Fibroblast of lung (primary cell): ENCODE results near the gene THSD7A.

Experiments used
- EZH2 ChIP-seq: IDR thresholded peaks from 2 replicates; pipeline ENCODE4 v1.5.1; 2012; ENCODE audit warnings: low read length, control low read depth, mild to moderate bottlenecking; ENCODE audit errors: missing control alignments
- TF ChIP-seq, protein P1 (sequence below), 2 donors: IDR thresholded peaks in 1 of 2; conservative IDR thresholded peaks in 1 of 2; 1 replicate in 1 of 2; 2 replicates in 1 of 2; pipeline ENCODE4 v1.5.1; 2011 to 2012; ENCODE audit warnings: low read length in 2 of 2, control low read depth in 1 of 2, inconsistent platforms in 1 of 2, low read depth in 1 of 2, mild to moderate bottlenecking in 1 of 2

DNA sequence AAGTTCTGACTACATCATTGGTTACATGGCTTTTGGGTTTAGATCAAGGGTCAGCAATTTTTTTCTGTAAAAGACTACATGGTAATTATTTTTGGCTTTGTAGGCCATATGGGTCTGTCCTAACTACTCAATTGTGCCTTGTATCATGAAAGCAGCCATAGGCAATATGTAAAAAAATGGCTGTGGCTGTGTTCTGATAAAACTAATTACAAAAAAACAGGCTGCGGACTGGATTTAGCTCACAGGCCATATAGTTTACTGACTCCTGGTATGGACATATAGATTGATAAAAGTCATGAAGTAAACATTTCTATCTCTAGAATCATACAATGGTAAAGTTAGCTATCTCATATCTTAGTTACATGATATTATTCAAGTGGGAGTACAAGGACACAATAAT, 375.4 kb downstream of the THSD7A start:
- TF ChIP-seq, protein P1, sequence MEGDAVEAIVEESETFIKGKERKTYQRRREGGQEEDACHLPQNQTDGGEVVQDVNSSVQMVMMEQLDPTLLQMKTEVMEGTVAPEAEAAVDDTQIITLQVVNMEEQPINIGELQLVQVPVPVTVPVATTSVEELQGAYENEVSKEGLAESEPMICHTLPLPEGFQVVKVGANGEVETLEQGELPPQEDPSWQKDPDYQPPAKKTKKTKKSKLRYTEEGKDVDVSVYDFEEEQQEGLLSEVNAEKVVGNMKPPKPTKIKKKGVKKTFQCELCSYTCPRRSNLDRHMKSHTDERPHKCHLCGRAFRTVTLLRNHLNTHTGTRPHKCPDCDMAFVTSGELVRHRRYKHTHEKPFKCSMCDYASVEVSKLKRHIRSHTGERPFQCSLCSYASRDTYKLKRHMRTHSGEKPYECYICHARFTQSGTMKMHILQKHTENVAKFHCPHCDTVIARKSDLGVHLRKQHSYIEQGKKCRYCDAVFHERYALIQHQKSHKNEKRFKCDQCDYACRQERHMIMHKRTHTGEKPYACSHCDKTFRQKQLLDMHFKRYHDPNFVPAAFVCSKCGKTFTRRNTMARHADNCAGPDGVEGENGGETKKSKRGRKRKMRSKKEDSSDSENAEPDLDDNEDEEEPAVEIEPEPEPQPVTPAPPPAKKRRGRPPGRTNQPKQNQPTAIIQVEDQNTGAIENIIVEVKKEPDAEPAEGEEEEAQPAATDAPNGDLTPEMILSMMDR (conservative IDR thresholded peaks at IDR 0.05 in 1 of 2, IDR thresholded peaks at IDR 0.05 in 1 of 2; ENCODE audit: low read depth in 1 of 2, low read length in 2 of 2), result no peak
- no peak for TF ChIP-seq EZH2
